Measurements from ENCODE around the gene DENND4B.
A peak's percentile ranks its signal among the peaks of the same experiment; 100 is the strongest.

The DENND4B gene

GRCh38 chr1:153968972-153969371 is 22.5 kb upstream of the DENND4B start:
- DNase-seq: no peak

- DNase-seq: no peak
Measured at GRCh38 chr1:153968408-153968807, 21.9 kb upstream of the DENND4B start.

GRCh38 chr1:153968000-153968363 is 21.5 kb upstream of the DENND4B start:
- DNase-seq: no peak

GRCh38 chr1:153967107-153967999 is 20.8 kb upstream of the DENND4B start, which contains the start of gene CREB3L4:
Gene CREB3L4, plus strand, starts transcription at chr1:153967902. Its CDS starts 624 bp downstream, at chr1:153968526.
- peak; percentile 97 for DNase-seq

- DNase-seq: peak; percentile 44
Measured at GRCh38 chr1:153963850-153964331, 17.4 kb upstream of the DENND4B start.

GRCh38 chr1:153963030-153963849 is 16.7 kb upstream of the DENND4B start, which contains the start of gene SLC39A1:
Gene SLC39A1, minus strand, starts transcription at chr1:153963537. Its CDS starts 822 bp downstream, at chr1:153962715.
- DNase-seq: peak; percentile 96

- peak; percentile 36 for DNase-seq
Measured at GRCh38 chr1:153962088-153963029, 15.8 kb upstream of the DENND4B start.

GRCh38 chr1:153961421-153961820 is 14.9 kb upstream of the DENND4B start:
- DNase-seq: no peak

- DNase-seq: no peak
Measured at GRCh38 chr1:153960206-153960605, 13.7 kb upstream of the DENND4B start.

GRCh38 chr1:153959454-153959853 is 12.9 kb upstream of the DENND4B start:
- DNase-seq: no peak

- DNase-seq: no peak
Measured at GRCh38 chr1:153958961-153959260, 12.4 kb upstream of the DENND4B start.

- DNase-seq: peak; percentile 98
Measured at GRCh38 chr1:153958111-153958960, 11.8 kb upstream of the DENND4B start, which contains the start of gene CRTC2. Gene CRTC2, minus strand, starts transcription at chr1:153958612. Its CDS starts 115 bp downstream, at chr1:153958497.

- no peak for DNase-seq
Measured at GRCh38 chr1:153957744-153958110, 11.2 kb upstream of the DENND4B start.

GRCh38 chr1:153956997-153957715 is 10.6 kb upstream of the DENND4B start:
- DNase-seq: no peak

- DNase-seq: no peak
Measured at GRCh38 chr1:153954826-153955225, 8.3 kb upstream of the DENND4B start.

- DNase-seq: no peak
Measured at GRCh38 chr1:153953859-153954365, 7.4 kb upstream of the DENND4B start.

GRCh38 chr1:153951801-153952200 is 5.3 kb upstream of the DENND4B start:
- DNase-seq: no peak

- no peak for DNase-seq
Measured at GRCh38 chr1:153951183-153951582, 4.7 kb upstream of the DENND4B start.

- peak; percentile 37 for DNase-seq
Measured at GRCh38 chr1:153945795-153946621, 510 bp downstream of the DENND4B start.
